GM18499 (cell line): ENCODE results near the gene HOXC10.

ENCODE experiments used
- ATAC-seq: cut with Tn5 transposase; IDR thresholded peaks from one replicate; pipeline ENCODE4 v1.9.1; 2021; ENCODE audit warnings: moderate number of reproducible peaks; ENCODE audit not compliant: insufficient read depth, unreplicated experiment

HOXC10 gene

DNA sequence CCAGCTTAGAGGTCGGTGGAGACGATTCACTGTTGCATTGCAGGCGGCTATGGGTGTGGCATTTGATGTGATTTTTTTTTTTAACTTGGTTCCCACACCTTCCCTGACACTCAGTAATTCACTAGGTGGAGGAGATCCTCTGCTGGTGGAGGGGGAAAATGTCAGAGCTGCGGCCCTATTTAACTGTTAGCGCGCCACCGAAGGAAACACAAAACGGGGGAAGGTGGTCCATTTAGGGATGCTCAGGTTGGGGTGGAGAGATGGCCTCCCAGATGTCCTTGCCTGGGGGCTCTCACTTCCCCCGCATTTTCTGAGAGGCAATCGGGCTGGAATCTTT, 34.5 kb upstream of the HOXC10 start:
- no peak for ATAC-seq

- no peak for ATAC-seq
Observed at GRCh38 chr12:53950789-53951576, 34.0 kb upstream of the HOXC10 start.

- no peak for ATAC-seq
Observed at GRCh38 chr12:53951577-53952334, 33.2 kb upstream of the HOXC10 start.

GRCh38 chr12:53952335-53952694, 32.6 kb upstream of the HOXC10 start:
- ATAC-seq, result no peak

DNA sequence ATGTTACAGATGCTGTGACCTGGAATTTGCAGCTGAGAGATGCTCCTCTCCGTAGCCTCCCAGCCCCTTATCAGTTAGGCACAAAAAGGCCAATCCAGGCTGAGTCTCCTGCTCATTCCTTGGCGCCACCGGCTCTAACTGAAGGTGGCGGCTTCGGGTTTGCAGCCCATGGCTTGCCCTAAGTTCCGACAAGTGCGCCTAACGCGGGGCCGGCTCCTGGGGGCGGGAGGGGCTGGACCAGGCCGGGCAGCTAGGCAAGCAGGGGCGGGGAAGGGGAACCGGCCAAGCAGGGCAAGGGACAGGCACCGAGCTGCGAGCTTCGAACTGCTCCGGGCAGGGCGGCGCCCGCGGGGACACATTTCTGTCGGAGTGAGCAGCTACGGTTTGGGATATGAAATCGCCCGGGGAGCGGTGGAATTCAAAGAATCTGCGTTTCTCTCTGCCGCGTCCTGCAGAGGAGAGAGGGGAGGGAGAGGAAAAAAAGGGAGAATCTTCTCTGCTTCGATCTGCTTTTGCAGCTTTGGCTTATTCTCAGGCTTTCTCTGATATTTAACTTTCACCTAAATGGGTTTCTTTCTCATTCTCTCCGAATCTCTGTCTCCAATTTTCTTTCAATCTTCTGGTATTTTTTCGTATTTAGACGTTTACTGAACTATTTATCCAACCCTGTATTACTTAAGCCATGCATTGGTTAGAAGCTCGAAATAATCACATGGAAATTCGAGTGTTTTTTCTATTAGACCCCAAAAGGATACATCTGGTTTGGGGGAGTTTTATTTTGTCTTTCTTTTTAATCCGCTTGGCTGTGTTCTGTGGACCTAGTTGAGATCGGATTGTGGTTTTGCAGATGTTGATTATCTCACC, 31.8 kb upstream of the HOXC10 start:
- ATAC-seq, result no peak

GRCh38 chr12:53953831-53954693, 30.9 kb upstream of the HOXC10 start:
- no peak for ATAC-seq

DNA sequence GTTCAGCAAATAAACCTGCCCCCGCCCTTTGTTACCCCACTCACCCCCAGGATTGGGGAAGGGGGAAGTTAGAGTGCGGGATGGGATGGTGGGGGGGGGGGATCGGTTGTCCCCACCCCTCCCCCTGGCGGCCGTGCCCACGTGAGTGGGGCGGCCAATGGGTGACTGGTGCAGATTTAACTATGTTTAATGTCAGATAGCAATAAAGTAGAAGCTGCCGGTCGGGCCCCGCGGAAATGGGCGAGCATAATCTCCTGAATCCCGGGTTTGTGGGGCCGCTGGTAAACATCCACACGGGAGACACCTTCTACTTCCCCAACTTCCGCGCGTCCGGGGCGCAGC, 30.3 kb upstream of the HOXC10 start, which contains the start of gene HOXC12:
TSS of gene HOXC12 (plus strand) at position 210 of the 342 bp plus-strand sequence. CDS start at position 237, 27 bp downstream.
- ATAC-seq, result no peak

GRCh38 chr12:53955036-53955775, 29.7 kb upstream of the HOXC10 start:
- no peak for ATAC-seq

DNA sequence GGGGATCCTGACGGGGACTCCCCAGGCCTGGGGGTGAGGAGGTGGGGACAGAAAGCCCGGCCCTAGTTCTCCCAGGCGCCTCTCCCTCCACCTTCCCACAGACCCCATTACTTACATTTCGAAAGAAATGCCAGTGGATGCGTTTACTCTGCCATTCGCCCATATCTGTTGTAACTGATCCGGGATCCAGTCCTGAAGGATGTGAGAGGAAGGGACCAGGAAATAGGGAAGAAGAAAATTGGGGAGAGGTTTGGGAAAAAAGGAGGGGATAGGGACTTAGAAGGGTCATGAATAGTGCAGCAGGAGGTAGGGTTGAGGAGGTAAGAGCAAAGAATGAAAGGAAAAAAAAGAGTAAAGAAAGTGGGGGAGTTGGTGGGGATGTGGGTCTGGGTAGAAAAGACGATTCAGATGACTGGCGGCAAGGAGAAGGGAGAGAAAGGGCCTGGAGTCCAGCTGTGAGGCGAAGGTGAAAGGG, 29.1 kb upstream of the HOXC10 start:
- ATAC-seq, result no peak

GRCh38 chr12:53956251-53956887, 28.6 kb upstream of the HOXC10 start:
- no peak for ATAC-seq

- ATAC-seq, result no peak
Observed at GRCh38 chr12:53956914-53957536, 27.9 kb upstream of the HOXC10 start.

DNA sequence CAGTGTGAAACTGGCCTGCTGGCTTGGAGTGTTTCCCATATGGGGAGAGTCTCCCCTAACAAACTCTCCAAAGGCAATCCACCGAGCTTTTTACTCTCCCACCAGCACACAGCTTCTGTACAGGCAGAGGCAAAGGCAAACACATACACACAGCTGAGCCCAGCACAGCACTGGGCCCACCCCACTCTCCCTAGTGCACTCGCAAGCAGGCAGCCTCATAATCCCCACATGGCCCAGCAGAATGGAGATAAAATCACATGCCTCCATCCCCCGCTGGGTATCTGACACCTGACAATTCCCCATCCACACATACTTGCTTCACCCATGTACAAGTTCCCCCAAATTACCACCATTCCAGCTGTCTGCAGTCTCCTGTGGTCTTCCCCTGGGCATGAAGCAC, 26.8 kb upstream of the HOXC10 start:
- no peak for ATAC-seq

DNA sequence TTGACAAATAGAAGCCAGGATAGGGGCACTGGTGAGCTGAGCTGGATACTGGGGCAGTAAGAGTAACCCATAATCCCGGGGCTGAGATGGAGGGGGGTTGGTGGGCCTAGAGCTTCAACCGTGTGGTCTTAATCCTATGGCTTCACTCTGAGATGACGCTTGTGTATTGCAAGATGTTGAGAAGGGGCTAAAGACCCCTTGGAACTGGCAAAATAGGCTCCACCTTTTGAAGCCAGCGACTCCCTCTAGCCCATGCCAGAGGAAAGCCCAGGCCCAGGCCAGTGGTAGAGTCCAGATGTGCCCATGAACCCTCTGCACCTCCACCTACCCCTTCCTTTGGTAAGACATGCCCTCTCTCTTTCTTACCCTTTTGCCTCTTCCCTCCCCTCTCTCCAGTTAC, 25.6 kb upstream of the HOXC10 start:
- no peak for ATAC-seq

- ATAC-seq, result no peak
Observed at GRCh38 chr12:53960187-53961024, 24.5 kb upstream of the HOXC10 start.

DNA sequence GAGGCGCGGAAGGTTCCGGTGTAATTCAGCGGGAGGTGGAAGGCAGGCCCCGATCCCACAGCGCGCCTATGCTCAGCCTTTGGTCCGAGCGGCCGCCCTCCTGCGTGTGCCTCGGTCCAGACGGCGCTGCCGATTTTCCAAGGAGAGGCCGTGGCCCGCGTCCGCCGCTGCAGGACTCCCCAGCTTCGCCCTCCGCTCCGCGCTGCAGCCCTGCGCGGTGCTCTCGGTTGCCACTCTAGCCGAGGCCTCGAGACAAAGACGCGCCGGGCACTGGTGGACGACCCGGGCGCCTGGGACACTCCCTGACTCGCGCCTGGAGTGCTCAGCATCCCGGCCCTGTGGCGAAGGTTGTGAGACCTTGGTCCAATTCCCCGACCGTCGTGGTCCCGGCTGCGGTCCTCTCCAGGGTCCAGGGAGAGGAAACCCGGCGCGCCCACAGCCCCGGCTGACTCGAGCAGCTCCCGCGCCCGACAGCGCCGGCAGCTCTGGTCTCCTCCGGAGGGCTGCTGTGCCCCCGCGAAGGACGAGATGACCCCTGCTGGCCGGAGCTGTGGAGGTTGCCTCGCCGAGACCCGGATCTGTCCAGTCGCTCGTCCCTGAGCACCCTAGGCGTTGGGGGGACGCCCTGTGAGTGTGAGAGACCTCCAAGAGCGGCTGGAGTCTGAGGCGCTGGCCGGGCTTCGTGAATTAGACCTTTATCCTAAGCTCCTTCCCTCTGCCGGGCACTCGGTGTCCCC, 23.8 kb upstream of the HOXC10 start:
- no peak for ATAC-seq

DNA sequence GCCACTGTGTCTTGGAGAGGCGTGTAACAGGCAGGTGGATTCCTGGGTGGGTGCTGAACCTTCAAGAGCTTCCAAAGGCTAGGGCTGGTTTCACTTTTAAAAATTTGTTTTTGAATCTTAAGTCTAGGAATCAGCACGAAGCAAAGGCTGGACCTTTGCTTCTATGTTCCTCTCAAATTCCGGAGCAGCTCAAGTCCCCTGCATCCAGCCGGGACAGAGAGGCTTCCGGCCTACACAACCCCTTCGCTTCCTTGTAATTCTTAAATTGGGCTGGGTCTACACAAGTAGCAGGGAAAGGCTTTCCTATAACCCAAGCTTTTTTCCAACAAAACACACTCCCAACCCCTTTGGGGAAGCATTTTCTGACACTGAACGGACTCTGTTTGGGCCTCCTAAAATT, 21.9 kb upstream of the HOXC10 start:
- ATAC-seq, result no peak
